NK-92 treated with Interleukin-12 subunit alpha and Interleukin-12 subunit beta, amount 100 ng/mL, for 24 hours (cell line): ENCODE results near the gene ITIH5.
"Not testable (repeated sequence)": the region's sequence is repeated elsewhere in the genome, so short reads cannot be mapped to it uniquely, and the experiment has no call there.

Experiments
- DNase-seq: peaks from one replicate; lab custom pipeline; 2025; lab: John Stamatoyannopoulos, UW

Gene ITIH5

DNA sequence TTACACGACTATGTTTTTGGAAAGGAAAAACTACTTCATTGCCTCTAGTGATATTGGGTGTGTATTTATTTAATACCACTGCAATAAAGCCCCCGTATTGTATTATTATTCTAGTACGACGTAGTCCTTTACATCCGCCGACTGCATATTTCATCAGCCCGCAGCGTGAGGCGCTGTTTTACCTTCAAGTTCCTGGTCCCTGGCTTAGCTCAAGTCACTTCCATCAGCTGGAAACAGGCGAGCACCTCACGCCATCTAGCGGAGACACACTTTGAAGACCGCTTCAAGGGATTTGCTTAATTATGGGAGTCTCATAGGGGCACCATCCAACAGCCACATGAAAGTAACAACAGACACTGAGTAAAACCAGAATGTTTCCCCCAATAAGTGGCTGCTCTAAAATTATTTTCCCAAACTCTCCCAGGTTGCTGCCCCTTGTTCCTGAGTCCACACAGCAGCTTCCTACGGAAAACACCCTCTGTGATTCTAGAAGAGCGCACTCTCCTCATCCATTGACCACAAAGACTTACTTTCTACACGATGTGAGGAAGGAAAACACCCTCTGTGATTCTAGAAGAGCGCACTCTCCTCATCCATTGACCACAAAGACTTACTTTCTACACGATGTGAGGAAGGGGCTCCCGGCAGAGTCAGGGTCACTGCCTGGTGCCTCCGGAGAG, 20.6 kb upstream of the ITIH5 start:
- peak; percentile 49 for DNase-seq

- no peak for DNase-seq
These were observed 19.8 kb upstream of the ITIH5 start for GRCh38 chr10:7686351-7687171.

DNA sequence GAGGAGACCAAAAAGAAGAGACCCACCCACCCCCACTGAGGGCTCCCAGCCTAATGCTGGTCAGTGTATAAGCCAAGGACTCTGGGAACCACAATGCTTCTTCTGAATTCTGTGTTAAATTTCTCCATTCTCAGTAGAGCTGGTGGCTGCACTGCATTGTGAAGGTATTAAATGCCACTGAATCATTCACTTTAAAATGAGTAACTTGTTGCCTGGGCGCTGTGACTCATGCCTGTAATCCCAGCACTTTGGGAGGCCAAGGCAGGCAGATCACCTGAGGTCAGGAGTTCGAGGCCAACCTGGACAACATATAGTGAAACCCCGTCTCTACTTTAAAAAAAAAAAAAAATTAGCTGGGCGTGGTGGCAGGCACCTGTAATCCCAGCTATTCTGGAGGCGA, 13.3 kb upstream of the ITIH5 start:
- DNase-seq, result not testable (repeated sequence)

DNA sequence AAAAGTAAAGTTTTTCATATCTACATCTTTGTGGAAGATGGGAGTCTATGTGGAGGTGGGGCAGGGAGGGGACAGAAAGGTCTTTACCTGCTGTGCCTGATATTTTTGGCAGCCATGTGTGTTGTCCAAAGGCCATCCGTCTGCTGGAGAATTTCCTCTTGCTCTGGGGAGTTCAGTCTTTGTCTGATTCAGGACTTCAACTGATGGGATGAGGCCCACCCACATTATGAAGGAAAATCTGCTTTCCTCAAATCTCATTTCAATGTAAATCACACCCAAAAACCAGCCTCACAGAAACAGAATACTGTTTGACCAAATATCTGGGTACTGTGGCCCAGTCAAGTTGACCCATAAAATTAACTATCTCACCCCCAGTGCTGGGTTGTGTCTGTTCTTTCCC, 12.5 kb upstream of the ITIH5 start:
- no peak for DNase-seq

- DNase-seq, result no peak
These were observed 5.8 kb upstream of the ITIH5 start for GRCh38 chr10:7672341-7673134.

GRCh38 chr10:7670157-7670556, 3.4 kb upstream of the ITIH5 start:
- no peak for DNase-seq

GRCh38 chr10:7667262-7668141, 736 bp upstream of the ITIH5 start:
- no peak for DNase-seq

- DNase-seq, result no peak
These were observed 999 bp downstream of the ITIH5 start for GRCh38 chr10:7665767-7666166.

DNA sequence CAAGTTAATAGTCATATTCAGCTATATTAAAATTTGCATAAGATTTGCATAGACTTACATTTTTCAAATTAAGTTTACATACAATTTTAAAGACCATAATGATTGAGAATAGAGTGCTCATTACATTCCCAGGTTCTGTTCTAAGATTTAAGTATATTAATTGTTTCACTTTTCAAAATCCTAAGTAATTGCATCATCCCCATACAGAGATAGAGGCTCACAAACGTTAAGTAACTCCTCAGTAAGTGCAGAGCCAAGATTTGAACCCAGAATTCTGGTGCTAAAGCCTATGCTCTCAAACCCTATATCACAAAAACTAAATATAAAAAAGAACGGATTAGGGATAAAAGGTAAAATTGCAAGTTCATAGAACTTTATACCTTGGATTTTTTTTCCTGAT, 2.1 kb downstream of the ITIH5 start:
- DNase-seq, result no peak

DNA sequence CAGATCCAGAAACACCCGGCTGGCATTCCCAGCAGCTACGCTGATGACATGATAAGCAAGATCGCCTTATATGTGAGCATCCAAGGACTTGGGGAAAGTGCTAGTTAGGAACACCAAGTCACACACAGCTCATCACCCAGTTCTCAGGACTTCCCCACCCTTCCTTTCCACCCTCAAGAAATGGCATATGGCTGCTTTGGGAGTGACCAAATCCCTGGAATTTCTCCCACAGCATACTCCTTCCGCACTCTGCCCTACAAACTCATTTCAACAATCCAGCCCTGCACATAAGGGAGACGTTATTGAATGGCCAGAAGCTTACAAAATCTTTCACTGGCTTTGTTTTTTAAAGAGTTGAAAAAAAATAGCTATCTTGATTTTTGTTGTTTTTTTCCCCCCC, 4.2 kb downstream of the ITIH5 start:
- no peak for DNase-seq

DNA sequence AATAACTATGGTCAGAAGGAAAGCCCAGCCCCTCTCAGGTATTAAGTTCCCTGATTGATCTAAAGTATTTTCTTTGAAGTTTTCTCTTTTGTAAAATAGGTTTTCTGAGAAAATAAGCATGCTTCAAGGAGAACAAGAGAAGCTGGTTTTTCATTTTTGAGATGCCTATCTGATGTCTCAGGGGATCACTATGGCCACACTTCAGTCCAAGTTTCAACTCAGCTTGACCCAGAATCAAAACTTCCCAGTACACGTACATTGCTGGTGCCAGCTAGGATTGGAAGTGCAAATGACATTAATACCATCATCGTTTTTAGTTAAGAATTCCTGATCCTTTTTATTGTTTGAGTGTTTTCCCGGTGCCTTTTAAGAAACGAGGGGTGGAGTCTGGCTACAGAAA, 7.2 kb downstream of the ITIH5 start:
- DNase-seq, result no peak

GRCh38 chr10:7657552-7657951, 9.2 kb downstream of the ITIH5 start:
- no peak for DNase-seq

- DNase-seq, result not testable (repeated sequence)
These were observed 9.7 kb downstream of the ITIH5 start for GRCh38 chr10:7657079-7657478.

- DNase-seq, result no peak
These were observed 14.8 kb downstream of the ITIH5 start for GRCh38 chr10:7651853-7652470.

- DNase-seq, result no peak
These were observed 17.0 kb downstream of the ITIH5 start for GRCh38 chr10:7649673-7650300.

GRCh38 chr10:7647062-7647664, 19.6 kb downstream of the ITIH5 start:
- no peak for DNase-seq

- no peak for DNase-seq
These were observed 24.2 kb downstream of the ITIH5 start for GRCh38 chr10:7642491-7643011.

GRCh38 chr10:7635408-7636125, 31.2 kb downstream of the ITIH5 start:
- no peak for DNase-seq

DNA sequence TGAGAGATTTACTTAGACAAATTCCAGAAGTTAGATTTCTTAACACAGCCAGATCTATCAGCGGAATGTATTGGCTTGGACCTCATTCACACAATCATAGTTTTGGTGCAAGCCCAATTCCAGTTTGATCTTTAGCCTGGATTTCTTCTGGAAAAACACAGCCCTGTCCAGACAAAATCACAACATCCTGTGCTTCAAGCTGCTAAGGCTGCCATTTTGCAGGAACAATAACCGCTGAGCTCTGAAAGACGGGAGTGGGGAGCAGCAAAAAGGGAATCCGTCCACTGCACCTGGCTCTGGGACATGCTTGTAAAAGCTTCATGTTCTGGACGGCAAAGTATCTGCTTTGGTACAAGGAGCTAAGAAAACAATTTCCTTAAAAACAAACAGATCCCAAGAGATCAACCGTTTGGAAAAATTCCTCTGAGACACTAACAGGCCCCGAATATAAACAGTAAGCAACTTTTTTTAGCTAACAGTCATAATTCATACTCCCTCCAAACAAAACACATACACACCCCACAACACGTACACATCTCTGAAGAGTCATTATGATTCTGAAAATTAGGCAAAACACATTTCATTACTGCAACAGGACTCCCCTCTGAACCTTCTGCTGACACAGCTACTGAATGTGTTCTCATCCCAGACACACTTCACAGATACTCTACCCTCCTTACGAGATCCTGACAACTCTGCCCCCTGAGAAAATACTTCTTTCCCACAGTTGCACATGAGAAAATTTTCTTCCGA, 32.4 kb downstream of the ITIH5 start:
- DNase-seq, result no peak
